Ovary (tissue), 3 donors: ENCODE measurements around the gene TNFAIP8L3.

Experiments used
- POLR2A ChIP-seq: fragments of 450-650 bp; IDR thresholded peaks from one replicate; pipeline ENCODE4 v1.6.1; 2017; ENCODE audit warnings: antibody characterized with exemption, mild to moderate bottlenecking, moderate library complexity
- TF ChIP-seq, protein P1 (sequence below), 3 donors: fragments of 450-650 bp in 2 of 3; fragments of 200-600 bp in 1 of 3; IDR thresholded peaks; one replicate each; pipeline versions ENCODE4 v1.5.1 to v1.8.0; 2016 to 2022; ENCODE audit warnings: antibody characterized with exemption in 3 of 3, mild to moderate bottlenecking in 1 of 3
- donor health status: DM: no; HTN: no; CAD: no.

DNA sequence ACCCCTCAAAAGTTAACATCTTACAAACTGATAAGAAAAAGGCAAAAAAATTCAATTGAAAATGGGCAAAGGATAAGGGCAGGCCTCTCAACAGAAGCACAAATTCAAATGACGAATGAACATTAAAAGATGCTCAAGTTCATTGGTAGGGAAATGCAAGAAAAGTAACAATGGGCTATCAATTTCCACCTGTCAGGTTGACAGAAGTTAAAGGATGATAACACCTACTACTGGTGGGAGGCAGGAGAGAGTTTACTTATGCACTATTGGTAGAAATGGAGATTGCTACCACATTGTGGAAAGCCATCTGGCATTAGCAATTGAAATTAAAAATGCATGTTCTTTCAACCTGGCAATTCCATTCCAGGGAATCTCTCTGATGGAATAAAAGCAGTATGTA lies 35.6 kb upstream of the TNFAIP8L3 start:
- TF ChIP-seq, protein P1, sequence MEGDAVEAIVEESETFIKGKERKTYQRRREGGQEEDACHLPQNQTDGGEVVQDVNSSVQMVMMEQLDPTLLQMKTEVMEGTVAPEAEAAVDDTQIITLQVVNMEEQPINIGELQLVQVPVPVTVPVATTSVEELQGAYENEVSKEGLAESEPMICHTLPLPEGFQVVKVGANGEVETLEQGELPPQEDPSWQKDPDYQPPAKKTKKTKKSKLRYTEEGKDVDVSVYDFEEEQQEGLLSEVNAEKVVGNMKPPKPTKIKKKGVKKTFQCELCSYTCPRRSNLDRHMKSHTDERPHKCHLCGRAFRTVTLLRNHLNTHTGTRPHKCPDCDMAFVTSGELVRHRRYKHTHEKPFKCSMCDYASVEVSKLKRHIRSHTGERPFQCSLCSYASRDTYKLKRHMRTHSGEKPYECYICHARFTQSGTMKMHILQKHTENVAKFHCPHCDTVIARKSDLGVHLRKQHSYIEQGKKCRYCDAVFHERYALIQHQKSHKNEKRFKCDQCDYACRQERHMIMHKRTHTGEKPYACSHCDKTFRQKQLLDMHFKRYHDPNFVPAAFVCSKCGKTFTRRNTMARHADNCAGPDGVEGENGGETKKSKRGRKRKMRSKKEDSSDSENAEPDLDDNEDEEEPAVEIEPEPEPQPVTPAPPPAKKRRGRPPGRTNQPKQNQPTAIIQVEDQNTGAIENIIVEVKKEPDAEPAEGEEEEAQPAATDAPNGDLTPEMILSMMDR (IDR thresholded peaks at IDR 0.05) = no peak
- TF ChIP-seq POLR2A = no peak
